Activated CD4-positive, alpha-beta T cell treated with anti-CD3 and anti-CD28 coated beads, Interleukin-2, amount 10 ng/mL, durations not matched to agents 24 days and 14 days (primary cell): ENCODE measurements around the gene C5orf58. TPM values are rescaled to one million over a fixed set of nuclear protein-coding genes. Genes with fewer than 3 reads are reported as not detected.

Experiments
- DNase-seq: peaks from one replicate; pipeline ENCODE4 v3.0.0; 2022
- H3K27ac Mint-ChIP-seq: one replicate; pipeline ENCODE4 v1.8.0; 2022; ENCODE audit warnings: mild to moderate bottlenecking, mixed read lengths
- H3K27me3 Mint-ChIP-seq: one replicate; pipeline ENCODE4 v1.8.0; 2022; ENCODE audit warnings: mixed read lengths
- H3K36me3 Mint-ChIP-seq: one replicate; pipeline ENCODE4 v1.8.0; 2022; ENCODE audit warnings: low read depth, mild to moderate bottlenecking, mixed read lengths
- H3K4me1 Mint-ChIP-seq: one replicate; pipeline ENCODE4 v1.8.0; 2021; ENCODE audit warnings: mixed read lengths
- H3K4me3 Mint-ChIP-seq: one replicate; pipeline ENCODE4 v1.8.0; 2022; ENCODE audit warnings: mild to moderate bottlenecking, moderate library complexity, mixed read lengths
- H3K9me3 Mint-ChIP-seq: one replicate; pipeline ENCODE4 v1.8.0; 2021; ENCODE audit warnings: mixed read lengths
- intact Hi-C: fragments of 100-400 bp; cut with micrococcal nuclease; formaldehyde crosslinking; loops from one replicate; pipeline ENCODE4 v1.15.1; 2023
- total RNA-seq: library from RNA; stranded (reverse); gene quantifications from 2 replicates; pipeline ENCODE4 v1.2.3, GENCODE V29; 2022

The C5orf58 gene, protein sequence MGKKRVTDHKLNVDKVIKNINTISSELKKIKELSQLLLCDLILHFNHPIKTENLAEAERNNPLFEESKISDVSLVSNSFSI
- total RNA-seq = not detected in 2 replicates

DNA sequence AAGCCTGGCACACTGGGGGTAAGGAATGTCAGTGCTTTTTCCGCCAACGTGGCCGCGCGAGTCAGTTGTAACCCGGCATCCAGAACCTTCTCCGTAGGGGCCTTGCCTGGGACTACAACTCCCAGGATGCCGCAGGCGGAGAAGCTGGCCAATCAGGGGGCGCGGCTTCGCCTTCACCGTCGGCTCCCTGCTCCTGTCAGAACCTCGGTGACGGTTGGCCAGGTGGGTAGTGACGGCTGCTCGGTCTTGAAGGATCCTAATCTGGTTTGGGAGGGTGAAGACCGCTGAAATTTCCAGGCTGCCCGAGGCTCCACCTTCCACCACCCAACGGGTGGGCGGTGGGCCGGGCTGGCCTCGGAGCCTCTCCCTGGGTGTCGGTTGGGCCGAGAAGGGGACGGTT lies at the start of gene C5orf58:
TSS of gene C5orf58 (plus strand) at position 200 of the 400 bp plus-strand sequence. CDS start 1,992 bp downstream, outside the sequence.
- Mint-ChIP-seq H3K36me3 (peaks cover 7% of the 10 kb centered on the region), H3K4me3 (no peak within 1 kb of the TSS), H3K27ac (no peak within 1 kb of the TSS), H3K27me3 (no peaks in the 10 kb centered on the region), H3K9me3 (no peaks in the 10 kb centered on the region), H3K4me1 (no peaks in the 10 kb centered on the region)
- intact Hi-C loops = no loop called here
- peak; percentile 52 for DNase-seq

DNA sequence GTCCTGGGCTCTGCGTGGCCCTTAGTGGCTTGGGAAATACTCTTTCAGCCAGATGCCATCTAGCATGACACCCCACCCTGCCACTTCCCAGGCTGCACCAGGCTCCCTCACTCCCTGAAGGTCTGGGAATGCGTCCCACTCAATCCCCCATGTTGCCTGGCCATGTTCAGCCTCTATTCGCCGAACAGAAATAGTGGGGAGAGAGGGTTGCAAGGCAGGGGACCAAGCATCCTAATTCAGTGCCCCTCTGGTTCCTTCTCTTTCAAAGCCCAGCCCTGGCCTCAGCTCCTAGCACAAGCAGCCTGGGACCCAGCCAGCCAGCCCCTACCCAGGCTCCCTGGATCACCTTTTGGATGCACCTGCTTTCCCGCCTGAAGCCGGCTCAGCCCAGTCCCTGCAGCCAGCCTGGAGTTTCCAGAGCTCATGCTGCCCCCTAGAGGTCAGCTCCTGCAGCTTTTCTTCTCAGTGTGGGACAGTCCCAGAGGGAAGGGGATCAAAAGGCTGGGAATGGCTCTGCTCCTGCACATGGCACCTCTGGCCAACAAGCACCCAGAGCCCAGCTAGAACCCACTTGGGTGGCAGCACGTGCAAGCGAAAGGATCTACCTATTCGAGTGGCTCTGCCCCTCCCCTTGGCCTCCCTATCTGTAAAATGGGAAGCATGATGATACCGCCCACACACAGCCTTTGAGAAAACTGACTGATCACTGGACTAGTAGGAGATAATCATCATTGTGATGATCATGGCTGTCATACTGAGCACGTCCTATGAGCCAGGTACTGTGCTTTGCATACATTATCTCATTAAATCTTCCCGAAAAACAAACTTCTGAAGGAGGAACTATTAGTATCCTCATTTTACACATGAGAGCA lies 48.7 kb upstream of the C5orf58 start:
- Mint-ChIP-seq H3K27me3 (peaks cover 8% of the 10 kb centered on the region), H3K4me3 (no peak overlapping the region), H3K36me3 (no peaks in the 10 kb centered on the region), H3K4me1 (no peaks in the 10 kb centered on the region), H3K9me3 (no peaks in the 10 kb centered on the region), H3K27ac (no peak overlapping the region)
- intact Hi-C loops = loop anchor here (1.0 kb wide), 1 partner anchor 84 kb away; no protein-coding TSS in a partner anchor
- DNase-seq = peak; percentile 84

DNA sequence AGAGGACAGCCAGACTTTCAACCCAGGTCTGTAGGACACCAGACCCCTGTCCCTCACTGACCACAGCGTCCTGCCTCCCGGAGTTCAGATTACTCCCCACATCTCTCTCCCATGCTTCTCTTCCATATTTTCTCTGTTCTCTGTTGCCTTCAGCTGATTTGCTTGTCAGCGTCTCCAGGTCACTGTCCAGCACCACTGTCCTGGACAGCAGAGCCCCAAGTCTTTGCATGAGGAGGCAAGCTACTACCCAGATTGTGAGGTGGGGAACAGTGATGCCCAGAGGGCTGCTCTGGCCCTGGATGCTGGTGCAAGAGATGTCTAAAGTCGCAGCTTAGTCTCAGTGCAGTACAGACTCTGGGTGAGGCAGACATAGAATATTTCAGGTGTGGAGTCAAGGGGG lies 48.0 kb upstream of the C5orf58 start:
- intact Hi-C loops = loop anchor here (1.0 kb wide), 1 partner anchor 84 kb away; no protein-coding TSS in a partner anchor
- H3K4me1 Mint-ChIP-seq = no peaks in the 10 kb centered on the region
- no peaks in the 10 kb centered on the region for H3K36me3 Mint-ChIP-seq
- H3K27me3 Mint-ChIP-seq = peaks cover 8% of the 10 kb centered on the region
- DNase-seq = no peak
- H3K4me3 Mint-ChIP-seq = no peak overlapping the region
- H3K9me3 Mint-ChIP-seq = no peaks in the 10 kb centered on the region
- no peak overlapping the region for H3K27ac Mint-ChIP-seq

DNA sequence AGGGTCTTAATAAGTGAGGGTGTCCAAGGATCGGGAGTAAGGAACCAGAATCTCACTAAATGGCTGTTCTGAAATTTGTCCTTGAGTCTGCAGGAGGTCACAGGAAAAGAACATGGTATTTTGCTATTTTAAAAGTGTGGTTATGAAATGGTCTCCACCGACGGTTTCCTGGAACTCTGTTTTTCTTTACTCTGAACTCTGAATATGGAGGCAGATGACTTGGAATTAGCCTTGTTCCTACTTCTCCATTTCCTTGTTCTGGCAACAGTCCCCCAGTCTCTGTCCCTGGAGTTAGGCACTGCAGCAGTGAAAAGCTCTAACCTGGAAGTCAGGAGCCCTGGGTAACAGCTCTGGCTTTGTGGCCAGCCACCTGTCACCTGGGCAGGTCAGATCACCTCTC lies 46.6 kb upstream of the C5orf58 start:
- H3K27ac Mint-ChIP-seq = no peak overlapping the region
- H3K36me3 Mint-ChIP-seq = no peaks in the 10 kb centered on the region
- H3K9me3 Mint-ChIP-seq = no peaks in the 10 kb centered on the region
- DNase-seq = no peak
- no peaks in the 10 kb centered on the region for H3K4me1 Mint-ChIP-seq
- H3K4me3 Mint-ChIP-seq = no peak overlapping the region
- H3K27me3 Mint-ChIP-seq = peaks cover 10% of the 10 kb centered on the region
- intact Hi-C loops = no loop called here

DNA sequence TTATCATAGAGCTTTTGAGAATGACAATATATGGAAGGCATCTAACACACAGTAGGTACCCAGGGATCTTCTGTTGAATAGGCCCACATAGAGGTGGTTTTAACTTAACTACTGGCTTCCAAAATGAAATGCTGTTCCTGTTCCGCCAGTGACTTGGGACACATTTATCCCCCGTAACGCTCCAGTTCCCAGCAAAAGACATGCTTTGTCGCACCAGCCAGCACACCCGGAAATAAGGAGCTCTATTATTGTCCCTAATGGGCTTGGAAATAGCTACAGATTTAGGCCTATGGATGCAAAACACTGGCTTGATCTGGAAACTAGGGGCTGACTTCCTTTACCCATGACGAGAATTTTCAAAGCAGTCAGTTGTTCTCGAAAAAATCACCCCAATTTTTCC lies 45.9 kb upstream of the C5orf58 start:
- intact Hi-C loops = no loop called here
- DNase-seq = no peak
- no peak overlapping the region for H3K4me3 Mint-ChIP-seq
- peaks cover 6% of the 10 kb centered on the region for H3K27me3 Mint-ChIP-seq
- H3K4me1 Mint-ChIP-seq = no peaks in the 10 kb centered on the region
- H3K27ac Mint-ChIP-seq = no peak overlapping the region
- no peaks in the 10 kb centered on the region for H3K9me3 Mint-ChIP-seq
- H3K36me3 Mint-ChIP-seq = no peaks in the 10 kb centered on the region

DNA sequence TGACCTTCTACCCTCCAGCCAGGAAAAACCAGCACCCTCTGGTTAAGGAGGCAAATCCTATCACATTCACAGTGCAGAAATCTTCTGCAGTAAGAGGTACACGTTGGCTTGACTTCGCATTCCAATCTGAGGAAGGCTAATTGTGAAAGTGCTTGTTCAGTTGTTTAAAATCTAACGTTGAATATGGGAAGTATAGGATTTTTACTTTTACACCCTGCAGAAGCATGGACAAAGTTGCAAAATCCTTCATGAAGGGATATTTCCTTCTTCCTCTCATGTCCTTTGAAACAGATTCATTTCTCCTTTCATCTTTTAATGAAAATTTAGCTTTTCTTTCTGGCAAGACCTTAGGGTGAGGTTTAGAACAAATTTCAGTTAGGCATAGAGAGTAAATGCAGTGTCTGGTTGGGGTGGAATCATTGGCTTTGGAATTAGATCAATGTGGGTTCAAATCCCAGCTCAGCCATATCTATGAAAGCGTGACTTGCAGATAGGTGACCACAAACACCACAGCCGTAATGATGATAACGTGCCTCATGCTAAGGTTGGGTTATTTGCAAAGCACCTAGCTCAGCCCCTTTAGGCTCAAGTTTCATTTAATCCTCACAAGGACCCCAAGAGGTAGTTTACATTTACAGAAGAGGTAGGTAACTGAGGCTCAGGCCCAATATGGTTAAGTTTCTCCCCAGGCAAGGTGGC lies 42.2 kb upstream of the C5orf58 start:
- Mint-ChIP-seq H3K4me1 (no peaks in the 10 kb centered on the region), H3K9me3 (no peaks in the 10 kb centered on the region), H3K27ac (no peak overlapping the region), H3K27me3 (peaks cover 8% of the 10 kb centered on the region), H3K4me3 (no peak overlapping the region), H3K36me3 (no peaks in the 10 kb centered on the region)
- intact Hi-C loops = no loop called here
- DNase-seq = no peak

DNA sequence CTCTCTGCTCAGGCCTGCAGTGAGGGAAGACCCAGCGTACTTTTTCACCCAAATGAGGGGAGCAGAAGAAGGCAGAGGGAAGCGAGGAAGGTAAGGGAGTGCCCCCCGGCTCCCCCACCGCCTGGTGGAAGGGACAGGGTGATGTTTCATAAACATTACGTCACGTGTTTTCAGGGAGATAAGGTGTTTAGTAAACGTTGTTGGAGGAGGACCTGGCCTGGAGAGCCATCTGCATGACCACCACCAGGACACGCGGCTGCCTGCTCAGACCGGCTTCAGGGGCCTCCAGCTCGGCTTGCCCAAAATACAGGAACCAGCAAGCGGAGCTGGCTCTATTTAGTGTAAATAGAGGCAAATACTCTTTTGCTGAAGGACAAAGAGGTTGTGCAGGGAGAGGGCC lies 40.0 kb upstream of the C5orf58 start:
- Mint-ChIP-seq H3K4me3 (no peak overlapping the region), H3K27me3 (peaks cover 8% of the 10 kb centered on the region), H3K9me3 (no peaks in the 10 kb centered on the region), H3K27ac (no peak overlapping the region), H3K4me1 (no peaks in the 10 kb centered on the region), H3K36me3 (no peaks in the 10 kb centered on the region)
- DNase-seq = no peak
- intact Hi-C loops = no loop called here

DNA sequence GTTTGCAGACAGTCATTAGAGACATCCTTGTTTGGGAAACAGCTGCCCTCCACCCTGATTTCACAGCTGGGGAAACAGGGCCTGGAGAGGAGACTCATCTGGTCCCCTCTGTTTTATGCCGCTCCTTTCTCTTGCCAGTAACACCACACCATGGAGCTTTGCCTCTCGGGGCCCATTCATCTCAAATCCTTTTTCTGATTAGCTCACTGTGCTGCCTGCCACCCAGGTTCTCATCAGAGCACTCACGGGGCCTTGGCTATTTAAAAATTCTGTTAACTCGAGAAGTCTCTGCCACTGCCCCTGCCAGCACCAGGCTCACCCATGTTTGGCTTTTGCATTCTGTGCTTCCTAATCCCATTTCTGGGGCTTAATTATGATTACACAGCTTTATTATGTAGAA lies 36.8 kb upstream of the C5orf58 start:
- H3K36me3 Mint-ChIP-seq = no peaks in the 10 kb centered on the region

DNA sequence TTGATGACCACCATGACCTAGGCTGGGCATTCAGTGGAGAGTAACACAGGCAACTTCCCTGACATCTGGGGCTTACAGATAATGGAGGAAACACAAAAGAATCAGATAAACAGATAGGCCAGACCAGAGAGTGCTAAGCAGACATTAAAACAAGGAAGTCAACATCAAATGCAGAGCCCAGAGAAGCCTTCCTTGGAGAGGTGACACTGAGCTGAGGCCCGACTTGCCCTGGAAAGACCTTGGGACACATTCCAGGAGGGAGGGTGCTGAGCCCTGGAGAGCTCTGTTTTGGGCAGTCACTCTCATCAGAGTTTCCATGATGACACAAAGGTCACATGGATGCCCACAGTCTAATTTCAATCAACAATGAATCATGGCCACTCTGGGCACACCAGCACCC lies 31.9 kb upstream of the C5orf58 start:
- no peaks in the 10 kb centered on the region for H3K4me1 Mint-ChIP-seq
- no peaks in the 10 kb centered on the region for H3K9me3 Mint-ChIP-seq
- intact Hi-C loops = no loop called here
- peaks cover 15% of the 10 kb centered on the region for H3K27me3 Mint-ChIP-seq
- H3K27ac Mint-ChIP-seq = no peak overlapping the region
- H3K4me3 Mint-ChIP-seq = no peak overlapping the region
- DNase-seq = no peak
- H3K36me3 Mint-ChIP-seq = no peaks in the 10 kb centered on the region

More for the DNA sequence above, 36.8 kb upstream of the C5orf58 start:
- Mint-ChIP-seq H3K4me1 (no peaks in the 10 kb centered on the region), H3K27me3 (peaks cover 10% of the 10 kb centered on the region), H3K9me3 (no peaks in the 10 kb centered on the region), H3K27ac (no peak overlapping the region), H3K4me3 (no peak overlapping the region)
- intact Hi-C loops = no loop called here
- no peak for DNase-seq

DNA sequence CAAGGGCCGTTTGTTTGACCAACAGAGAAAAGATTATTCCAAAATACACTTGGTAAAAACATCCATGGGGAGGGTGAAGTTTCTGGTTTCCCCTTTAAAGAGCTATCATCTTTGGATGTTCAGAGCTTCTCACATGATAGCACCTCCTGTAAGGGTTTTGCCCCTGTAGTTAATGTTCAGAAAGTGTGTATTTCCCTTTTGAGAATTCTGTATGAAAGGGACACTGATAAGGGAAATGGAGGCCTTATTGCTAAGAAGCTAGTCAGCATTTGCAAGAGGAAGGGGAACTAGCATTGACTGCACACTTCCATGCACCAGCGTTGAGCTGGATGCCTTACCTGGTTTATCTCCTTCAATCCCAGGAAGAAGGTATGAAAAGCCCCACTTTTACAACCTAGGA lies 31.5 kb upstream of the C5orf58 start:
- peaks cover 15% of the 10 kb centered on the region for H3K27me3 Mint-ChIP-seq
- H3K4me3 Mint-ChIP-seq = no peak overlapping the region

DNA sequence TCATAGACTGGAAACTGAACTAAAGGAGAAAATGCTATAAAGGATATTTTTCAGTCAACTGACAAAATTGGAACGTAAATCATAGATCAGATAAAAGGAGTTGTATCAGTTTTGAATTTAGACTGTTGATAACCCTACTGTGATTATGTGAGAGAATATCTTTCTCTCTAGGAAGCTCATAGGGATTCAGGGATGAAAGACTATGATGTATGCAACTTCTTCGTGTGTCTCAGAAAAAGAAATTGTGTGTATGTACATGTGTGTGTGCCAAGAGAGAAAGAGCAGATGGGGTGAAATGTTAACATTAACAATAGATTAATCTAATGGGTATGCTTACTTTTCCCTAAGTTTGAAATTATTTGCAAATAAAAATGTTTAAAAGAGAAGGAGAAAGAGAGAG lies 30.7 kb upstream of the C5orf58 start:
- peaks cover 19% of the 10 kb centered on the region for H3K27me3 Mint-ChIP-seq
- H3K9me3 Mint-ChIP-seq = no peaks in the 10 kb centered on the region
- H3K4me3 Mint-ChIP-seq = no peak overlapping the region
- H3K36me3 Mint-ChIP-seq = no peaks in the 10 kb centered on the region
- DNase-seq = no peak
- H3K27ac Mint-ChIP-seq = no peak overlapping the region
- no peaks in the 10 kb centered on the region for H3K4me1 Mint-ChIP-seq
- intact Hi-C loops = no loop called here

More for the DNA sequence above, 31.5 kb upstream of the C5orf58 start:
- H3K4me1 Mint-ChIP-seq = no peaks in the 10 kb centered on the region
- no peak for DNase-seq
- intact Hi-C loops = no loop called here
- H3K36me3 Mint-ChIP-seq = no peaks in the 10 kb centered on the region
- no peaks in the 10 kb centered on the region for H3K9me3 Mint-ChIP-seq
- H3K27ac Mint-ChIP-seq = no peak overlapping the region

DNA sequence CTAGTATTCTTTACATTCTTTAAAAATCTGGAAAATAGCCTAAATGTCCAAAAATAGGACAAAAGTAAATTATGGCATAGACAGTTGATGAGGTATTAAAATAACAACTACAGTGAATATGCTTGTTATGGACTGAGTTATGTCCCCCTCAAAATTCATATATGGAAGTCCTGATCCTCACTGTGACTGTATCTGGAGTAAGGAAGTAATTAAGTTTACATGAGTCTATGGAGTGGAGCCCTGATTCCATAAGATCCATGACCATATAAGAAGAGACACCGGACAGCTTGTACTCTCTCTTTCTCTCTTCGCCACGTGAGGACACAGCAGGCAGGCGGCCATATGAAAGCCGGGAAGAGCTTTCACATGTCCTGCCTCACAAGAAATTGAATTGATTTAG lies 28.6 kb upstream of the C5orf58 start:
- DNase-seq = no peak
- Mint-ChIP-seq H3K9me3 (no peaks in the 10 kb centered on the region), H3K4me1 (no peaks in the 10 kb centered on the region), H3K27me3 (peaks cover 23% of the 10 kb centered on the region), H3K36me3 (no peaks in the 10 kb centered on the region), H3K27ac (no peak overlapping the region), H3K4me3 (no peak overlapping the region)
- intact Hi-C loops = no loop called here

DNA sequence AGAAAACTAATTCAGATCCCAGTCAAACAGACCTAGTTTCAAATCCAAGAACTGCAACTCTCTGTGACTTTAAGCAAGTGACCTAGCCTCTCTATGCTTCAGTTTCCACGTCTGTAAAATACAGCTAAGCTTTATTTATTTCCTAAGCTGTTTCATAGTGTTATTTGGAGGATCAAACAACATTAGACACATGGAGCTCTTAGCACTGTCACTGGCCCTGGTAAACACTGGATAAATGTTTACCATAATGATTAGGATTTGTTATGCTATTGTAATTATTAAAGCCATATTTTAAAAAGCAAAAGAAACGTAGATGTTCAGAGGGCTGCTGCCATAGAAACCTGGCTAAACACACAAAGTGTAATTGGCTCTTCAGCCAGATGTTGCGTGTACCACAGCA lies 26.6 kb upstream of the C5orf58 start:
- DNase-seq = no peak
- H3K4me1 Mint-ChIP-seq = no peaks in the 10 kb centered on the region
- no peak overlapping the region for H3K4me3 Mint-ChIP-seq
- no peak overlapping the region for H3K27ac Mint-ChIP-seq
- H3K9me3 Mint-ChIP-seq = no peaks in the 10 kb centered on the region
- intact Hi-C loops = no loop called here
- no peaks in the 10 kb centered on the region for H3K36me3 Mint-ChIP-seq
- H3K27me3 Mint-ChIP-seq = peaks cover 36% of the 10 kb centered on the region

DNA sequence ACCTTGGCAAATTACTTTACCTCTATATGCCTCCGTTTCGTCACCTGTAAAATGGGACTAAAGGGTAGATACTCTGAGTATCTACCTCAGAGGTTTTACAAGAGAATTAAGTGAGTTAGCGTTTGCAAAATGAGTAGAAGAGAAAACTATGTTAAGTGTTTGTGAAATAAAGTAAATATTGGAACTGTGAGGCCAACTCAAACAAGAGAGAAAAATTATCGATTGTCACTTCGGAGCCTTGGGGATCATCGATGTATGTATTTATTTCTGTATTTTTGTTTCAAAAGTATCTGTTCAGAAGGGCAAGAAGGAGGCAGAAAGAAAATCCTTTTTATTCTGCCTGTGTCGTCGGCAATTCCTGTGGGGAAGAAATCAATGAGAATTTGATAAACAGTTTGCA lies 25.8 kb upstream of the C5orf58 start:
- H3K4me3 Mint-ChIP-seq = no peak overlapping the region
- no peaks in the 10 kb centered on the region for H3K36me3 Mint-ChIP-seq
- H3K9me3 Mint-ChIP-seq = no peaks in the 10 kb centered on the region
- intact Hi-C loops = no loop called here
- H3K4me1 Mint-ChIP-seq = no peaks in the 10 kb centered on the region
- no peak overlapping the region for H3K27ac Mint-ChIP-seq
- no peak for DNase-seq
- H3K27me3 Mint-ChIP-seq = peaks cover 40% of the 10 kb centered on the region
